Lower lobe of right lung (tissue), 2 donors: ENCODE results near the gene SEC61A1. TPM values are rescaled to one million over a fixed set of nuclear protein-coding genes. Genes with fewer than 3 reads are reported as not detected.

Experiments
- ATAC-seq, 2 donors: fragments of 200-7000 bp; cut with Tn5 transposase; one replicate each; pipeline ENCODE4 v1.9.1; 2020 to 2022; ENCODE audit warnings: mild to moderate bottlenecking in 2 of 2, moderate library complexity in 2 of 2
- DNase-seq: peaks from one replicate; pipeline ENCODE4 v3.0.0-alpha.2; 2020
- H3K27ac ChIP-seq: fragments of 200-600 bp; one replicate; pipeline ENCODE4 v1.8.0; 2022
- H3K27me3 ChIP-seq: fragments of 200-600 bp; one replicate; pipeline ENCODE4 v1.8.0; 2022; ENCODE audit warnings: low read depth
- H3K36me3 ChIP-seq: fragments of 200-600 bp; one replicate; pipeline ENCODE4 v1.8.0; 2022; ENCODE audit warnings: mild to moderate bottlenecking
- H3K4me1 ChIP-seq: fragments of 200-600 bp; one replicate; pipeline ENCODE4 v1.8.0; 2022
- H3K4me3 ChIP-seq: fragments of 200-600 bp; one replicate; pipeline ENCODE4 v1.8.0; 2022; ENCODE audit warnings: mild to moderate bottlenecking
- H3K9me3 ChIP-seq: fragments of 200-600 bp; one replicate; pipeline ENCODE4 v1.8.0; 2022
- intact Hi-C: fragments of 100-400 bp; cut with DNase I; formaldehyde crosslinking; loops from one replicate; pipeline ENCODE4 v1.11.0; 2022
- total RNA-seq: library from RNA; stranded (reverse); fragmentation: NEBNext Ultra II Directional; extraction: Animal tissue kit (Norgen Biotek cat#: 25700); gene quantifications from one replicate; pipeline ENCODE4 v1.2.1, GENCODE V29; 2021
- TF ChIP-seq, protein P1 (sequence below): fragments of 200-600 bp; IDR thresholded peaks from one replicate; pipeline ENCODE4 v1.8.0; 2022; ENCODE audit warnings: antibody characterized with exemption, mild to moderate bottlenecking
- donor health status: DM: no; HTN: yes; CAD: no; lungs with severe emphysema.

Gene SEC61A1
- total RNA-seq, 1 donor from 2014 or later, result 152 TPM

DNA sequence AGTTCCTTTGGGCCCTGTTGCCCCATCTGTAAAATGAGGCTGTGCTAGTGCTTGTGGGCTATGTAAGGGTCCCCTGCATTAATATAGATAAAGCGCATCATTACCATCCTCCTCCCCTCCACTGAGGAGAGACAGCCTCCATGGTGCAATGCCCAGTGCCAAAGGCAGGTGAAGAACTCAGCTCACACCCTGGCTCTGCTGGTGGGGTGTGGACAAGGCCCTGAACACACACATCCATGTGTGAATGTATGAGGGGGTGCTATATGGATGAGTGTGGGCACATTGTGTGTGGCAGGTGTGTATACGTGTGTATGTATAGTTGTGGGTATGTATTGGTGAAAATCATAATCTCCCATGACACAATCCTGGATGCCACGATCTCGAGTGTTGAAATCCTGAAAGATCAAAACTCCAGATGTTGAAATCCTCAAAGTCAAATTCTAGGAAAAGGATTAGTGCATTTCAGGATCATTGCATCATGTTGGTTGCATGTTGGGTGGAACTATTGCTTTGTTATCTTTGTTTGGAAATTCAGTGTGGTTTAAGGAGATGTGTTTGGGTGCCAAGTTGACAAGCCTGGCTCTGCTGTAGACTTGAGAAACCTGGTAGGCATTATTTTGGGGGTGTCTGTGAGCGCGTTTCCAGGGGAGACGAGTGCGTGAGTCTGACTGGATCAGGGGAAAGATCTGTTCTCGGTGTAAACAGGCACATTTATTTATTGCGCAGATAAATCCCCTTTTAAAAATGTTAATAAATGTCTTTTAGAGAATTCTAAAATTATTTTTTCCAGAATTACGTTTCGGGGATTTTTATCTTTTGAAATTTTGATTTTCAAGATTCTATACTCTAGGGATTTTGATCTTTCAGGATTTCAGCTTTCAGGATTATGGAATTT is 42.0 kb upstream of the SEC61A1 start:
- Histone ChIP-seq H3K4me1 (no peaks in the 10 kb centered on the region), H3K27ac (no peak overlapping the region), H3K36me3 (no peaks in the 10 kb centered on the region), H3K9me3 (no peaks in the 10 kb centered on the region), H3K27me3 (peaks cover 7% of the 10 kb centered on the region), H3K4me3 (no peak overlapping the region)
- intact Hi-C loops, result no loop called here
- no peak for ATAC-seq
- DNase-seq, result no peak
- TF ChIP-seq, protein P1, sequence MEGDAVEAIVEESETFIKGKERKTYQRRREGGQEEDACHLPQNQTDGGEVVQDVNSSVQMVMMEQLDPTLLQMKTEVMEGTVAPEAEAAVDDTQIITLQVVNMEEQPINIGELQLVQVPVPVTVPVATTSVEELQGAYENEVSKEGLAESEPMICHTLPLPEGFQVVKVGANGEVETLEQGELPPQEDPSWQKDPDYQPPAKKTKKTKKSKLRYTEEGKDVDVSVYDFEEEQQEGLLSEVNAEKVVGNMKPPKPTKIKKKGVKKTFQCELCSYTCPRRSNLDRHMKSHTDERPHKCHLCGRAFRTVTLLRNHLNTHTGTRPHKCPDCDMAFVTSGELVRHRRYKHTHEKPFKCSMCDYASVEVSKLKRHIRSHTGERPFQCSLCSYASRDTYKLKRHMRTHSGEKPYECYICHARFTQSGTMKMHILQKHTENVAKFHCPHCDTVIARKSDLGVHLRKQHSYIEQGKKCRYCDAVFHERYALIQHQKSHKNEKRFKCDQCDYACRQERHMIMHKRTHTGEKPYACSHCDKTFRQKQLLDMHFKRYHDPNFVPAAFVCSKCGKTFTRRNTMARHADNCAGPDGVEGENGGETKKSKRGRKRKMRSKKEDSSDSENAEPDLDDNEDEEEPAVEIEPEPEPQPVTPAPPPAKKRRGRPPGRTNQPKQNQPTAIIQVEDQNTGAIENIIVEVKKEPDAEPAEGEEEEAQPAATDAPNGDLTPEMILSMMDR, result no peak

DNA sequence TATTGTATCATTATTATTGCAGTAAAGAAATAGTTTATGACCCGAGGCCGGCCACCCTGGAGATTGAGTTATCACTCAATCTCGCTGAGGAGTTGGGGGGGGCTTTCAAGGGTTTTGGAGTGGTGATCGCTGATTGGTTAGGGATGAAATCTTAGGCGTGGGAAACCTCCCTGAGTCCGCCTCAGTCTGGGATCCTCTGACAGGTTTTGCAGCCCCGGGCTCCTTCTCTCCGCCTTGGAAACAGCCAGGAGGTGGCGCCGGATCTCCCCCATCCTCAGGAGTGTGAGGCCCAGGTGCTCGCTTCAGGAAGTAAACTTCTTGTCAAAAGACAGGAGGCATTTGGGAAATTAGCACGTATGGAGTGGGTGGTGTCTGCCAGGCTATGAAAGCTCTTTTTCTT is 41.1 kb upstream of the SEC61A1 start:
- TF ChIP-seq, protein P1, result peak; percentile 34
- intact Hi-C loops, result no loop called here
- Histone ChIP-seq H3K27ac (no peak overlapping the region), H3K4me1 (no peaks in the 10 kb centered on the region), H3K27me3 (peaks cover 3% of the 10 kb centered on the region), H3K9me3 (no peaks in the 10 kb centered on the region), H3K36me3 (no peaks in the 10 kb centered on the region), H3K4me3 (no peak overlapping the region)
- ATAC-seq (peak; percentile 93 to 97), DNase-seq (peak; percentile 81)

DNA sequence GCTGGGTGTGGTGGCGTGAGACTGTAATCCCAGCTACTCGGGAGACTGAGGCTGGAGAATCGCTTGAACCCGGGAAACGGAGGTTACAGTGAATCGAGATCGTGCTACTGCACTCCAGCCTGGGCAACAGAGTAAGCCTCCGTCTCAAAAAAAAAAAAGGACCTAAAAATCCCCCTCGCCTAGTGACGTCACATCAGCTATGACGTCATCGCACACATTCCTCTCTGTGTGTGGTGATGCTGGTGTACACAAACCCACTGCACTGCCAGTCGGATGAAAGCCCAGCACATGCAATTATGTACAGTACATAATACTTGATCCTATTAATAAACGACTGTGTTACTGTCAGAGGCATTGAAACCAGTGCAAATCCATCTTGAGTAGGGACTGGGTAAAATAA is 40.2 kb upstream of the SEC61A1 start:
- DNase-seq, result no peak
- TF ChIP-seq, protein P1, result no peak
- Histone ChIP-seq H3K4me1 (no peaks in the 10 kb centered on the region), H3K27me3 (no peaks in the 10 kb centered on the region), H3K4me3 (no peak overlapping the region), H3K9me3 (no peaks in the 10 kb centered on the region), H3K27ac (no peak overlapping the region), H3K36me3 (no peaks in the 10 kb centered on the region)
- intact Hi-C loops, result no loop called here
- ATAC-seq, result no peak

DNA sequence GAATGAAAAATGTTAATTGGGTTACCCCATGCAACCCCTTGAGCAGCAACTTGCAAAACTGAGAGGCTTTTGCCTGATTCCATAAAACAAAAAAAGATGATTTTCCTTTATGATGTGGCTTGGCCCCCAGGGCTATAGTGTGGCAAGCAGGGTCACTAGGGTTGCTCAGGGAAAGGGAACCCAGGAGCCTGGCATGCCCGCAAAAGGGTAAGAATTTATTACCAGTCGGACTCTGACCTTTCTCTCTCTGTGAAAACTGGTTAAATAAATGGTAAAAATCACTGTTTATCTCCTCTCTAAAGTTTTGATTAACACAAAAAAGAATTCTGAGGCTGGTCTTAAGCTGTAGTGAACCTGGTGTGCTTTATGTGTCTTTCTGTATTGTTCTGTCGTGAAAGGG is 37.7 kb upstream of the SEC61A1 start:
- TF ChIP-seq, protein P1, result no peak
- Histone ChIP-seq H3K4me3 (no peak overlapping the region), H3K36me3 (no peaks in the 10 kb centered on the region), H3K27ac (no peak overlapping the region), H3K9me3 (no peaks in the 10 kb centered on the region), H3K4me1 (no peaks in the 10 kb centered on the region), H3K27me3 (peaks cover 5% of the 10 kb centered on the region)
- DNase-seq, result no peak
- ATAC-seq, result no peak
- intact Hi-C loops, result no loop called here

DNA sequence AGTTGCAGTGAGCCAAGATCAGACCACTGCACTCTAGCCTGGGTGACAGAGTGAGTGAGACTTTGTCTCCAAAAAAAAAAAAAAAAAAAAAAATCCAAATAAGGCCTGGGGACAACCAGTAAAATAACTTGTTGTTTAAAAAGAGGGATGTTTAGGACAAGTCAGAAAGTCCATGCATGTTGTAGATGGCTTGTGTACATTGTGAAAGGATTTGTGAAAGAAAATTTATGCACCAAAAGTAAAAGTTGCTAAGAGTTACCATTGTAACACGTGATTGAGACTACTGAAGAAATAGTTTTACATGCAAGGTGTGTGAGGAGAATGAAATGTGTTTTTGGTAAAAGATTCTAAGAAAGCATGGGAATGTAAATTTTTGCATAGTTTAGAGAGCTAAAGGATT is 35.7 kb upstream of the SEC61A1 start:
- no peak for DNase-seq
- intact Hi-C loops, result no loop called here
- Histone ChIP-seq H3K27ac (no peak overlapping the region), H3K4me3 (no peak overlapping the region), H3K4me1 (no peaks in the 10 kb centered on the region), H3K36me3 (no peaks in the 10 kb centered on the region), H3K27me3 (peaks cover 5% of the 10 kb centered on the region), H3K9me3 (no peaks in the 10 kb centered on the region)
- ATAC-seq, result no peak
- TF ChIP-seq, protein P1, result no peak
